Adipocyte (in vitro differentiated cells): ENCODE measurements around the gene TP73.
A peak's percentile ranks its signal among the peaks of the same experiment; 100 is the strongest.

Source experiments
- DNase-seq: peaks from one replicate; pipeline ENCODE4 v3.0.0-alpha.2; 2015; ENCODE audit warnings: low read depth
- H3K27me3 ChIP-seq: replicated peaks from 2 replicates; pipeline ENCODE4 v1.7.0; 2013; ENCODE audit warnings: mild to moderate bottlenecking, low read length, moderate library complexity; ENCODE audit not compliant: control insufficient read depth, insufficient read depth
- H3K36me3 ChIP-seq: 2 replicates; pipeline ENCODE4 v1.7.0; 2013; ENCODE audit warnings: low read length, mild to moderate bottlenecking, moderate library complexity; ENCODE audit not compliant: control insufficient read depth, insufficient read depth, severe bottlenecking
- H3K4me1 ChIP-seq: 2 replicates; pipeline ENCODE4 v1.7.0; 2013; ENCODE audit warnings: mild to moderate bottlenecking, low read length, moderate library complexity; ENCODE audit not compliant: control insufficient read depth, insufficient read depth
- H3K4me3 ChIP-seq: 2 replicates; pipeline ENCODE4 v1.7.0; 2013; ENCODE audit warnings: mild to moderate bottlenecking, low read length, moderate library complexity
- H3K9ac ChIP-seq: 2 replicates; pipeline ENCODE4 v1.7.0; 2013; ENCODE audit warnings: mild to moderate bottlenecking, low read length, moderate library complexity
- H3K9me3 ChIP-seq: 2 replicates; pipeline ENCODE4 v1.7.0; 2013; ENCODE audit warnings: mild to moderate bottlenecking, low read length, moderate library complexity; ENCODE audit not compliant: control insufficient read depth

The TP73 gene

GRCh38 chr1:3698660-3699408 is 46.5 kb downstream of the TP73 start:
- no peak for DNase-seq
- Histone ChIP-seq H3K9ac (no peak overlapping the region), H3K4me1 (no peaks in the 10 kb centered on the region), H3K27me3 (peaks cover 40% of the 10 kb centered on the region), H3K4me3 (no peak overlapping the region), H3K36me3 (no peaks in the 10 kb centered on the region), H3K9me3 (no peaks in the 10 kb centered on the region)

DNA sequence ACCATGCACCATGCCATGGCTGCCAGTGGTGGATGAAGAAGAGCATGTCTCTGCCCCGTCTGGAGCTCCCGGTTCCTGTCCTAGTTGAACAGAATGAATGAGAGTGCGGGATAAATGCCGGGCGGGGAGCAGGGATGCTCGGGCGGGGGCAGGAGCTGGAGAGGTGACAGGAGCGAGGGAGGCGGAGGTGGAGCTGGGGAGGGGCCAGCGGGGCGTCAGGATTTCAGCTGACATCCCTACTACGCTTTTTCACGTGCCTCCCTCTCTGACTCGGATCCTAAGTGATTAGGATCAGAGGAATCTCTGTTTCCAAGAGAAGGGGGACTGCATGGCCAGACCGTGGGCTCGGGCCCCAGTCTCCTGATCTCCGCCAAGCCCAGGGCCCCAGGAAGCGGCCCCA is 47.3 kb downstream of the TP73 start:
- H3K4me3 ChIP-seq, result no peak overlapping the region
- no peak for DNase-seq
- peaks cover 42% of the 10 kb centered on the region for H3K27me3 ChIP-seq
- H3K36me3 ChIP-seq, result no peaks in the 10 kb centered on the region
- H3K4me1 ChIP-seq, result no peaks in the 10 kb centered on the region
- H3K9me3 ChIP-seq, result no peaks in the 10 kb centered on the region
- no peak overlapping the region for H3K9ac ChIP-seq

DNA sequence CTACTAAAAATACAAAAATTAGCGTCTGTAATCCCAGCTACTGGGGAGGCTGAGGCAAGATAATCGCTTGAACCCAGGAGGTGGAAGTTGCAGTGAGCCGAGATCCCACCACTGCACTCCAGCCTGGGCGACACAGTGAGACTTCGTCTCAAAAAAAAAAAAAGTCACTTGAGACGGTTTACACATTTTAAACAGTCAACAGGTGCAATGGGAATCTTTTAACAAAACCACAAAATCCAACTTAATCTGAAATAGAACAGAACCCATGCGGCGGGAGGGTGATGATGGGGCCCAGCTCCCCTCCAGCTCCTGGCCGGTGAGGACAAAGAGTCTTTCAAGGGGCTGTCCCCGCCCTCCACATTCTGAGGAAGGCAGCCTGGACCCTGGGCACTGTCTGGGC is 48.3 kb downstream of the TP73 start:
- no peak for DNase-seq
- Histone ChIP-seq H3K9ac (no peak overlapping the region), H3K27me3 (peaks cover 51% of the 10 kb centered on the region), H3K4me3 (no peak overlapping the region), H3K36me3 (no peaks in the 10 kb centered on the region), H3K9me3 (no peaks in the 10 kb centered on the region), H3K4me1 (no peaks in the 10 kb centered on the region)

GRCh38 chr1:3702528-3702927 is 50.2 kb downstream of the TP73 start:
- H3K36me3 ChIP-seq, result no peaks in the 10 kb centered on the region
- peaks cover 45% of the 10 kb centered on the region for H3K27me3 ChIP-seq
- no peaks in the 10 kb centered on the region for H3K9me3 ChIP-seq
- DNase-seq, result no peak
- H3K4me3 ChIP-seq, result no peak overlapping the region
- H3K9ac ChIP-seq, result no peak overlapping the region
- no peaks in the 10 kb centered on the region for H3K4me1 ChIP-seq

- Histone ChIP-seq H3K36me3 (no peaks in the 10 kb centered on the region), H3K4me1 (no peaks in the 10 kb centered on the region), H3K4me3 (no peak overlapping the region), H3K27me3 (peaks cover 45% of the 10 kb centered on the region), H3K9me3 (no peaks in the 10 kb centered on the region), H3K9ac (no peak overlapping the region)
- peak; percentile 54 for DNase-seq
Observed at GRCh38 chr1:3702990-3703728, 50.8 kb downstream of the TP73 start.

- Histone ChIP-seq H3K4me1 (no peaks in the 10 kb centered on the region), H3K9me3 (no peaks in the 10 kb centered on the region), H3K36me3 (no peaks in the 10 kb centered on the region), H3K27me3 (peaks cover 43% of the 10 kb centered on the region), H3K9ac (no peak overlapping the region), H3K4me3 (no peak overlapping the region)
- DNase-seq, result no peak
Observed at GRCh38 chr1:3703786-3704371, 51.6 kb downstream of the TP73 start.

- no peak overlapping the region for H3K4me3 ChIP-seq
- no peak for DNase-seq
- no peaks in the 10 kb centered on the region for H3K9me3 ChIP-seq
- H3K9ac ChIP-seq, result no peak overlapping the region
- no peaks in the 10 kb centered on the region for H3K4me1 ChIP-seq
- H3K36me3 ChIP-seq, result no peaks in the 10 kb centered on the region
- H3K27me3 ChIP-seq, result peaks cover 50% of the 10 kb centered on the region
Observed at GRCh38 chr1:3705341-3705950, 53.1 kb downstream of the TP73 start.

DNA sequence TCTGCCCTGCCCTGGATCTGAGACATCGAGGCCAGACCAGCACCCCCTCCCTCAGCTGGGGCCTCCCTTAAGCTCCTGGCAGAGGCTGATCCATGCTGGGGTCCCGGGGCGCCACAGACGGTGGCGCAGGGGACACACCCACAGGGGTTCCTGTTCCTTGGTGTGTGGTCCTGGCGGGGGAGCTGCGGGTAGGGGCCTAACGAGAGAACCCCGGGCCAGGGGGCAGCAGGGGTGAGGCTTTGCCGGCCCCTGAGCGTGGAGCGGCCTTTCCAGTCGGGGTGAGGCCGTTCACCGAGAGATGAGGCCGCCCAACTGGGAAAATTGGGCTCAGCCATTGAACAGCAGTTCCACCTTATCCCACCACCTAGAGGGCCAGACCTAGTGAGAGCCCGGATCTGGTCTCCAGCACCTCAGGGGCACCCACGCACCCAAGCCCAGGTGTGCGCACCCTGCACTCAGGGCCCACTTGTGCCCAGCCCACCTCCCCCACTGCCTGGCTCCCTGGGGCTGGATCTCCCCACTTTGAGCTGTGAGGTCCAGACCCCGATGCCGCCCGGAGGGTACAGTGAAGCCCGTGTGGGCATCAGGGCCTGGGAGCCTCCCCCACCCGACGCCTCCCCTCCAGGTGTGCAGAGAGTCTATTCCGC is 54.5 kb downstream of the TP73 start:
- H3K4me3 ChIP-seq, result no peak overlapping the region
- no peak overlapping the region for H3K9ac ChIP-seq
- H3K27me3 ChIP-seq, result peaks cover 55% of the 10 kb centered on the region
- no peaks in the 10 kb centered on the region for H3K36me3 ChIP-seq
- H3K4me1 ChIP-seq, result no peaks in the 10 kb centered on the region
- no peak for DNase-seq
- no peaks in the 10 kb centered on the region for H3K9me3 ChIP-seq

DNA sequence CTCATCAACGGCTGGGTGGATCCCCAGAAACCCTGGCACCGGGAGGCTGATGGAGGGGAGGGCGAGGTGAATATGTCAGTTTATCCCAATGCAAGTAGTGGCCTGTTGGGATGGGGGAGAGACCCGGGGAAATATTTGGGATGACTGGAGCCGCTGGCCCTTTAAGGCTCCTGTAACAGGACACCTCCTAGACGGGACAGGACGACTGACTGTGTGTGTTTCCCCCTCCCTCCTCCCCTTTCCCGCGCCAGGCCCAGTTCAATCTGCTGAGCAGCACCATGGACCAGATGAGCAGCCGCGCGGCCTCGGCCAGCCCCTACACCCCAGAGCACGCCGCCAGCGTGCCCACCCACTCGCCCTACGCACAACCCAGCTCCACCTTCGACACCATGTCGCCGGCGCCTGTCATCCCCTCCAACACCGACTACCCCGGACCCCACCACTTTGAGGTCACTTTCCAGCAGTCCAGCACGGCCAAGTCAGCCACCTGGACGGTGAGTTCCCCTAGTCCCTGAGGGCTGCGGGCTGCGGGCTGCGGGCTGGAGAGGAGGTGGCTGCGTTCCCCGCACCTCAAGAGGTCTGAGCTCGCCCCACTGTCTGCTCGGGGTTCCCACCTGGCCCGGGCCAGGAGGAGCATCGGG is 55.1 kb downstream of the TP73 start:
- H3K9me3 ChIP-seq, result no peaks in the 10 kb centered on the region
- H3K4me3 ChIP-seq, result no peak overlapping the region
- no peaks in the 10 kb centered on the region for H3K36me3 ChIP-seq
- H3K9ac ChIP-seq, result no peak overlapping the region
- peaks cover 62% of the 10 kb centered on the region for H3K27me3 ChIP-seq
- peak; percentile 14 for DNase-seq
- no peaks in the 10 kb centered on the region for H3K4me1 ChIP-seq

DNA sequence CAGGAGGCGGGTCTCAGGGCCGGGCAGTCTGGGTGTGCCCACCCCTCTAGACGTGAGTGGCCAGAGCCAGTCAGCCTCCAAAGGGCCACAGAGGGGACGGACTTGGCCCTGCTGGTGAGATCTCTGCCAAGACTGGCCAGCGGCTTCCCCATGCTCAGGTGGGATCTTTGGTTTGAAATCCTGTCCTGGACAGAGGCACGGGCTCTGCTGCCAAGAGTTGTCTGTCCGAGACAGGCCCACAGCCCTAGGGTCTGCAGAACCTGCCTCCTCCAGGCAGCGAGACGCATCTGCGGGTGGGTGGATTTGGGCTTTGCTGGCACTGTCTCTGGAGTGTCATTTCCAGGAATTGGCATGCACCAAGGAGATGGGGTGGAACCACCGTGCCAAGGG is 55.6 kb downstream of the TP73 start:
- Histone ChIP-seq H3K9me3 (no peaks in the 10 kb centered on the region), H3K4me1 (no peaks in the 10 kb centered on the region), H3K36me3 (no peaks in the 10 kb centered on the region), H3K9ac (no peak overlapping the region), H3K27me3 (peaks cover 65% of the 10 kb centered on the region), H3K4me3 (no peak overlapping the region)
- DNase-seq, result no peak
